HG03354 (cell line): Measurements from ENCODE around the gene CASTOR2.
"Not testable (repeated sequence)": the region's sequence is repeated elsewhere in the genome, so short reads cannot be mapped to it uniquely, and the experiment has no call there.

ENCODE experiments used
- ATAC-seq: cut with Tn5 transposase; IDR thresholded peaks from one replicate; pipeline ENCODE4 v1.9.1; 2021; ENCODE audit warnings: mild to moderate bottlenecking; ENCODE audit not compliant: unreplicated experiment, poor library complexity, severe bottlenecking

The CASTOR2 gene

GRCh38 chr7:74993121-74993520 lies 28.6 kb downstream of the CASTOR2 start:
- no peak for ATAC-seq

DNA sequence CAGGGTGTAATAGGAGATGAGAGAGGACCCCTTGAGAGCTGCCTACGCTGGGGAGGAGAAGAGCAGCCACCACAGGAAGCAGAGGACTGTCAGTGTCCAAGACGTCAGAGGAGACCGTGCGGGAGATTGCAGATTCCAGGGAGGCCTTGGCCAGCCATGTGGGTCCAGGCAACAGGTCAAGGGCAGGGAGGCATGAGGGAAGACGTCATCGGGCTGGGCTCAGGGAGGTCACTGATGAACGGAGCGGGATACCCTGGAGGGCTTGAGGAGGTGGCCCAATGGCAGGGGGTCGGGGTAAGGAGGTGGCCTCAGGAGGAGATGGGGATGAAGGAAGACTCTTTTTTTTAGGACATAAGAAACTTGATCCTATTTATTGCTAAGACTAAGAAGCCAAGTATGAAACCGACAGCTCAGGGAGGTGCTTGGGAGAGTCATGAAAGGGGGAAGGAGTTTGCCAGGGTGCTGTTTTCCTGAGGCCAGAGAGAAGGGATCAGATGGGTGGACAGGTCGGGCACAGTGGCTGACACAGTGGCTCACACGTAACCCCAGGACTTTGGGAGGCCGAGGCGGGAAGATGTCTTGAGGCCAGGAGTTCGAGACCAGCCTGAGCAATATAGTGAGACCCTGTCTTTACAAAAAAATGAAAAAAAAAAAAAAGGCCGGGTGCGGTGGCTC lies 30.5 kb downstream of the CASTOR2 start:
- not testable (repeated sequence) for ATAC-seq

- ATAC-seq: not testable (repeated sequence)
Observed at GRCh38 chr7:74996361-74996760, 31.9 kb downstream of the CASTOR2 start.

DNA sequence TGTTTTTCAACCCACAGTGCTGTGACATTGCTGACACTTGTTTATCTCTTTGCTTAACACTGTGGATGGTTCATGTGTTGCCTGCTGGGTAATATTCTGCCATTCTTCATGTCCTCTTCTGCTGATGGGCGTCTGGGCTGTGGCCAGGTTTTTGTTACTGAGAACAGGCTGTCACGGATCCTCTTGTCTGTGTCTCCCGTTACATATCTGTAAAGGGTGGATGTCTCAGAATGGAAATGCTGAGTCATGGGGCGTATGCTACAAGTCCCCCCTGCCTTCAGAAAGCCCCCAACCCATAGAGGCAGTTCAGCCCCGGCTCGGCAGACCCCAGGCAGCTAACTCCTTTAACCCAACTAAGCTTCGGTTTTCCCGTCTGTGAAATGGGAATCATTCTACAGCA lies 33.3 kb downstream of the CASTOR2 start:
- not testable (repeated sequence) for ATAC-seq

- ATAC-seq: not testable (repeated sequence)
Observed at GRCh38 chr7:75001356-75001755, 36.9 kb downstream of the CASTOR2 start.

DNA sequence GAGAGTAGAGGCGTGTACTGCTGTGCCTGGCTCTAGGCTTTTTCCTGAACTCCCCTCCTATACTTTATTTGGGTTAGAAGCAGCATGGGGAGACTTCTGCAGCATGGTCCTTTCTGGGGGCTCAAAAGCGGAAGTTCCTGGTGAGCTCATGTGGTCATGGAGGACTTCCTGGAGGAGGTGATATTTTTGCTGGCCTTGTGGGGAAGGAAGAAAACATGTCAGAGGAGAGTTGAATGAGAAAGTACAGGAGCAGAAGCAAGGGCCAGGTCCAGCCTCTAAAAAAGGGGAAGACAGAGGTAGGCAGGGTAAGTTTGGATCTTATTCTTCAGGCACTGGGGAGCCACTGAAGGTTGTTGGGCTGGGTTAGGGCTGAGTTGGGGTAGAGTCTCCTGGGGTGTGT lies 45.5 kb downstream of the CASTOR2 start:
- no peak for ATAC-seq

GRCh38 chr7:75017832-75018231 lies 53.3 kb downstream of the CASTOR2 start:
- ATAC-seq: no peak

DNA sequence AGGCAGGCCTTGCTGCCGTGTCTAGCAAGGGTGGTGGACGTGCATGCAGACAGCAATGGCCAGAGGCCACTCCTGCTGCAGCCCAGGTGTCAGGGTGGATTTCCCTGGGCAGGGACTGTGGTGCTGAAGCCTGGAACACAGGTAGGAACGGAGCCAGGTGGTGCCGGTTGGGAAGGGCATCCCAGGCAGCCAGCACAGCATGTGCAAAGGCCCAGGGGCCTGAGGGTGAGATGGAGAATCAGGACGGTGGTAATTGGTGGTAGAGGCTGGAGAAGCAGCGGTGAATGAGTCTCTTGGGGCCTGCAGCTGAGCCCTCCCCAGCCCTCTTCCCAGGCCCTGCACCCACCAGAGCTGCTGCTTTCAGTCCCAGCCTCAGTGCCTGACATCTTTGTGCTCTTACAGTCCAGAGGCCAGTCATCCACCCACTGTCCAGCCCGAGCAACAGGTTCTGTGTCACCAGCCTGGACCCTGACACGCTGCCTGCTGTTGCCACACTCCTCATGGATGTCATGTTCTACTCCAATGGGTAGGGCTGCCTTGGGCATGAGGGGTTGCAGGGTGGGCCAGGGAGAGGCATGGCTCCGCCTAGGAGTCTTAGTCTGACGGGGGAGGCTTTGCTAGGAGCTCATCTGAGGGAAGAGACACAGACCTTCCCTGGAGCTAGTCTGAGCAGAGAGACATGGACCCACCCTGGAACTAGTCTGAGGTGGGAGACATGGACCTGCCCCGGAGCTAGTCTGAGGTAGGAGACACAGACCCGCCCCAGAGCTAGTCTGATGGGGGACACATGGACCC lies 54.3 kb downstream of the CASTOR2 start:
- ATAC-seq: no peak

- ATAC-seq: no peak
Observed at GRCh38 chr7:75019800-75020199, 55.3 kb downstream of the CASTOR2 start.

DNA sequence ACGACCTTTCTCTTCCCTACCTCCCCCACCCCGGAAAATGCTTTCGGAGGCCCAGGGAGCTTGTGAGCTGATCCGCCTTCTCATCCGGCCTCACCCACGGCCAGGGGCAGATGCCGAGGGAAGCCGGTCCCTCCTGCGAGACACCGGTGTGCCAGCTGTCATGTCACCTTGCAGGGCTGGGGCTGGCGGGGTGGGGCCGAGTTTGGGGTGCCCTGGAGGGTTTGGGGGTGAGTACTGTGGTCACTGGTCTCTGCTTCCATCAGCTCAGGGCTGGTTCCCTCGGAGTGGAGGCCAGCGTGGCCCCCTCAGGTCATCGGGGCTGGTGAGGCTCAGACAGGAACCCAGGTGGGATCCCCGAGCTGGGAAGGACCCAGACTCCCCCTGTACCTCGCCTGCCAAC lies 60.4 kb downstream of the CASTOR2 start:
- ATAC-seq: no peak

DNA sequence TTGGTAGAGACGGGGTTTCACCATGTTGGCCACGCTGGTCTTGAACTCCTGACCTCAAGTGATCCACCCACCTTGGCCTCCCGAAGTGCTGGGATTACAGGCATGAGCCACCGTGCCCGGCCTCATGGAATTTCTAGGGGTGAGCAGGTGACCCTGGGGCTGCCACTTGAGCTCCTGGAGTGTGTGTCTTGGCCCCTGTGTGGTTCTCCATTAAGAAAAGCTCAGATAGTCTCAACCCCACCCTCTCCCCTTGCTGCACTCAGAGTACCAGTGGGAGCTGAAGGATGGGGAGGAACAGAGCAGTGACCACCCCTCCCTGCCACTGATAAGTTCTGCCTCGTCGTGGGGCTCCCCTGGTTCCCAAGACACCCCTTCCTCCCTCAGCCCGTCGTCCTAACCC lies 63.8 kb downstream of the CASTOR2 start:
- ATAC-seq: no peak

- no peak for ATAC-seq
Observed at GRCh38 chr7:75033064-75033463, 68.6 kb downstream of the CASTOR2 start.

- no peak for ATAC-seq
Observed at GRCh38 chr7:75033826-75034225, 69.3 kb downstream of the CASTOR2 start.

DNA sequence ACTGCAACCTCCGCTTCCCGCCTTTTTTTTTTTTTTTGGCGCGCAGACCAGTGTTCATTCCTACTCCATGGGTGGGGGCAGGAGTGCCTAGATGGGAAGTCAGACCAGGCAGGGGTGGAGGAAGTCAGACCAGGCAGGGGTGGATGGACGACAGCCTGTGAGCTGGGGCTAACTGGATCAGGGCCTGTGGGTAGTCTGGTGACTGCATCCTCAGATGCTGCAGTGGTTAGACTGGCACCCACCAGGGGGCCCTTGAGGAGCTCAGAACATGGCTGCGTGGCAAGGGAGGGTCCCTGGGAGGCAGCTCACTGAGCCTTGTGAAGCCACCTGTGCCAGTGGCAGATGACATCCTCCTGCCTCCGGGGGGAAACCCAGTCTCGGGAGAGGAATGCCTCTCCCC lies 74.0 kb downstream of the CASTOR2 start:
- no peak for ATAC-seq

DNA sequence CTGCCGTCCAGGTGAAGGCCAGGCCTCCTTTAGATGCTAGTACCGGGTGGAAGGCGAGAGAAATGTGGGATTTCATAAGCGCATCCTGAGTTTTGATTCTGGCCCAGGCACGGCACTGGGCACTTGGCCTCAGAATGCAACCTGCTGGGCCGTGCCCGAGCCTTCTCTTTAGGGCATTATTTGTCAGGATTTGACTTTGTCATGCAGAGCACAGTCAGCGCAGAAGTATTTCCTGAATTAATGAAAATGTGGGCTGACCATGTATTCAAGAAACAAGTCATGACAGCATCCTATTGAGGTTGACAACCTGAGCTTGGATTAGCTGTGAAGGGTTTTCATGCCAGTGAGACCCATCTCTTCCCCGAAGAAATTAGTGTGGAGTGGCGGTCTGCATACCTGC lies 74.7 kb downstream of the CASTOR2 start:
- no peak for ATAC-seq

DNA sequence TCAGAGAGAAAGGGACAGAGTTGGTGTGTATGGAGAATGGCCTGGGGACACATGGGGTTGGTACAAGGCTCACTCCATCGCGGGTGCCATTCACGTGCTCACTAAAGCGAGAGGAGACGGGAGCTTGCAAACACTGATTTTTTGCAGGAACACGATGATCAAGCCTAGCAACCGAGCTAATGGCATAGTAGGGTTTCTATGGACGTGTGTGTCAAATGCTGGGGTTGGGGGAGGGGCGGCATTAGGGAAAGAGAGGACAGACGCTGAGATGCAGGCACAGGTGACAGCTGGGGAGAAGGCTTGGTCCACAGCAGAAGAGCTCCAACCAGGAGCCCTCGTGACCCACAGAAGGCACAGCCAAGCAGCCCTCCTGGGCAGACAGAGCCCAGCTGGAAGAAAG lies 75.2 kb downstream of the CASTOR2 start:
- ATAC-seq: no peak

- ATAC-seq: no peak
Observed at GRCh38 chr7:75040512-75040911, 76.0 kb downstream of the CASTOR2 start.

GRCh38 chr7:75042286-75042685 lies 77.8 kb downstream of the CASTOR2 start:
- ATAC-seq: no peak

DNA sequence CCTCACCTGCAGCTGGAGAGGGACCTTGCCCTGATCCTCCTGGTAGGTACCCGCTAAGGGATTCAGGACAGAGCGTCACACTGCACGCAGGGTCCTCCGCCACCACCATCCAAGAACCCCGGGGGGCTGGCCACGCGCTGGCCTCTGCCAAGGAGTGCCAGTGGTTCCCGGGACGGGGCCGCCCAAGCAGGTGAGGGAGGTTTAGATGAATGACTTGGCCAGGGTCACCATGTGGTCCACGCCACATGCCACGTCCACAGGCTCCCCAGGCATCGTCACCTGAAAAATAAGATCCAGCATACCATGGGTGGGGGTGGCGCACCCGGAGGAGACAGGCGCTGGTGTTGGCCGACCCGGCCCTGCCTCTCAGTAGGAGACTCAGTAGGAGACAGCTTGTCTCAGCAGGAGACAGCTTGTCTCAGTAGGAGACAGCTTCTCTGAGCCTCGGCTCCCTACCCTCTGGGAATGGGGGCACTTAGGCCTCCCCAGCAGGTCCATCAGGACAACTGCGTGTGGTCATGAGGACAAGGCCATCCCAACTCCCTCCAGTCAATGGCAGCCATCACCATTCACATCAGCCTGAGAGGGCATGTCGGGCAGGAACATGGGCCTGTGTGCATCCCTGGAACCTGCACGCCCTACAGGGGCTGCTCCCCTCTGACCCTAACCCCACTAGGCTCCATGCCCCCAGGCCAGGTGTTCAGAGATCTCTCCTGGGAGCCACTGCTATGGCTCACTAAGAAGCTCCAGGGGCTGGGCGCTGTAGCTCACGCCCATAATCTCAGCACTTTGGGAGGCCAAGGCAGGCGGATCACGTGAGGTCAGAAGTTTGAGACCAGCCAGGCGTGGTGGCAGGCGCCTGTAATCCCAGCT lies 78.6 kb downstream of the CASTOR2 start:
- ATAC-seq: no peak

- ATAC-seq: no peak
Observed at GRCh38 chr7:75045881-75046280, 81.4 kb downstream of the CASTOR2 start.
